IPS DF 4.7 (cell line): ENCODE measurements around the gene PRRX2.

Experiments used
- DNase-seq: peaks from one replicate; pipeline ENCODE4 v3.0.0-alpha.2; 2013; ENCODE audit warnings: low spot score; ENCODE audit errors: extremely low read depth

PRRX2 gene

GRCh38 chr9:129665389-129665775 is at the start of gene PRRX2:
Gene PRRX2, plus strand, starts transcription at chr9:129665647. Its CDS starts 221 bp downstream, at chr9:129665868.
- DNase-seq = no peak

- no peak for DNase-seq
These were observed 48.3 kb upstream of the PRRX2 start for GRCh38 chr9:129617167-129617566.

DNA sequence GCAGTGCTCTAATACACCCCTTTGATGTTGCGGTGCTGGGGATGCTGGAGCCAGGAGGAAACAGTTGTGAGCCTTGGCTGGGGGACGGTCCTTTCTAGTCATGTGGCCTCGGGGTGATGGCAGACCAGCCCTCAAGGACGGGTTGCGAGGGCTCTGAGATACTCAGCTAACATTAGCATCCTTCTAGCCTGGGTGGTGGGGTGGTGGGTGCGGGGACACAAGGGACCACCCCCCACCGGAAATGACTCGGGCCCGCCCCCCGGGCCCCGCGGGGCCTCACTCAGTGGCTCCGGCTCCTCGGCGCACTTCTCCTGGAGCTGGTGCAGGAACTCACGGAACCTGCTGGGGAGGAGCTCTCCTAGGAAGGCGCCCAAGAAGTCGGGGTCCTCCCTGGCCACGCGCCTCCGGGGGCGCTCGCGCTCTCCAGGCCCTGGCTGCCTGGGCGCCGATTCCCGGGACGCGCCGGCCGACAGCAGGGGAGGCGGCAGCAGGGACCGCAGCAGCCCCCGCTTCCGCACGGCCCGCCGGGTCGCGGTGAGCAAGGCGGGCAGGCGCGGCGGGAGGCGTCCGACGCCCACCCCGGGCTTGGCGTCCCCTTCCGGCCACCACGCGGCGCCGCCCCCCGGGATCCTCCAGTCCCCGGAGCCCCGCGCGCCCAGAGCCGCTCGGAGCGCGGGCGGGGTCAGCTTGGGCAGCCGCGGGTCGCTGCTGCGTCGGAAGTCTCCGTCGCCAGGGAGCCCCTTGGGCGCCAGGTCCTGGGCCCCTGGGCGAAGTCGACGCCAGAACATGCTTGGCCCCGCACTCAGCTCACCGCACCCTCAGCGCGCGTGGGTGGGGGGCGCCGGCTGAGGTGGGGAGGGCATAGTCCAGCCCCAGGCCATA is 45.4 kb upstream of the PRRX2 start:
- no peak for DNase-seq

- DNase-seq = no peak
These were observed 44.7 kb upstream of the PRRX2 start, which contains the start of gene C9orf50 for GRCh38 chr9:129620669-129621295. Gene C9orf50, minus strand, starts transcription at chr9:129621101. Its CDS starts 527 bp downstream, at chr9:129620574.

GRCh38 chr9:129623331-129623730 is 42.1 kb upstream of the PRRX2 start:
- DNase-seq = no peak

GRCh38 chr9:129624168-129624759 is 41.2 kb upstream of the PRRX2 start:
- no peak for DNase-seq

DNA sequence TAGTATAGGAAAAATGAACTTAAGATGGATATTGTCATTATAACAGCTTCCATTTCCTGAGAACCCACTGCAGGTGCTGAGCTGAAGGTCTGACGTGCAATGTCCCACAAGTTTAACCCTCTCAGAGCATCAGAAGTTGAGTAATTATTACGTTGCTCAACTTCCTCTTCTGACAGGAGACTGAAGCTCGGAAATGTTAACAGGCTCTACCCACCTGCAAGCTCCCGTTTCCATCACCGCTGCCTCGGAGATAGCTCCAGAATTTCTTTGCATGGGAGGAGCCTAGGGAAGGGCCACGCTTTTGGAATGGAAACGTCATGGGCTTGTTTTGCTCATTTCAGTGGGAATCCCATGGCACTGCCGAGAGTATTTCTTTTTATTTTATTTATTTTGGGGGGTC is 40.5 kb upstream of the PRRX2 start:
- DNase-seq = no peak

- no peak for DNase-seq
These were observed 39.3 kb upstream of the PRRX2 start, which contains the start of gene NTMT1 for GRCh38 chr9:129626079-129626624. Gene NTMT1, plus strand, starts transcription at chr9:129626163. Its CDS starts 6,541 bp downstream, at chr9:129632704.

DNA sequence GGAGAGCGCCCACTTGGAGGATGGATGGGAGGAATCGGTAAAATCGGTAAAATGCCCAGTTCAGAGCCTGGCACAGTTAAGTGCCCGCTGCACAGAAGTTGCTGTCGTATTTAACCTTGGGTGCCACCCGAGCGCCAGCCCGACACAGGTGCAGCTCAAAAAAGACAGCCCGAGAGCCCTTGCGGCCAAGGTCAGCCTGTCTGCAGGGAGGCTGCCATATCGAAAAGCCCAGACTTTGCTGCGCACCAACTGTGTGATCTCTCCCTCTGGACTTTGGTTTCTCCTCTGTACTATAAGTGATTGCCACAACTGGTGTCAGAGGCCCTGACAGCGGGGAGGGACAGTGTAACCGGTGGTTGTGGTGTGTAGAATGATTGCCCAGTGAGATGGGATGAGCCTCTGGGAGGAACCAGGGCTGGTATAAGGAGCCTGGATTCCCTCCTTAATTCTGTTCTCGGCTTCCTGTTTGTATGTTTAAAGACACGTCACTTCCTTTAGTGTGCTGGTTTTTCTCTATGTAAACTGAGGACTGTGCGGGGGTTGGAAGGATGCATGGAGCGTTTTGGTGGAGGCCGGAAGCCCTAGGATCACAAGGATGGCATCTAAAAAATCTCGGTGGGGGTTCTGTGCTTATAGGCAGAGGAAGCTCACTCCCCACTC is 38.7 kb upstream of the PRRX2 start:
- no peak for DNase-seq

GRCh38 chr9:129627556-129628440 is 37.6 kb upstream of the PRRX2 start:
- DNase-seq = no peak

DNA sequence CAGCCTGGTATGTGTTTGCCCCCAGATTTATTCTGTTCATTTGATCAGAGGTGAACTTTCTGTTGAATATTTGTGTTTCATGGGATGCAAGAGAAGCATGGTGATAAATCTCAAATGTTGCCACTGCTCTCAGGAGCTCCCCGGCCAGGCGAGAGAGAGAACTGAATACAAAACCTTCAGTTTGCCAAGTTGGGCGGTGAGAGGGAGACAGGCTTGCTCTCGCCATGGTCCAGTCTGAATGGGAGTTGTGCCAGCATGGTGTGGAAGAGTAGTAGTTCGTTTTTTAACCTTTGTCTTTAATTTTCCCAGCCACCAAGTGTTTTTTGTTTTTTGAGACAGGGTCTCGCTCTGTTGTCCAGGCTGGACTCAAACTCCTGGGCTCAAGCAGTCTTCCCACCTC is 36.7 kb upstream of the PRRX2 start:
- no peak for DNase-seq

DNA sequence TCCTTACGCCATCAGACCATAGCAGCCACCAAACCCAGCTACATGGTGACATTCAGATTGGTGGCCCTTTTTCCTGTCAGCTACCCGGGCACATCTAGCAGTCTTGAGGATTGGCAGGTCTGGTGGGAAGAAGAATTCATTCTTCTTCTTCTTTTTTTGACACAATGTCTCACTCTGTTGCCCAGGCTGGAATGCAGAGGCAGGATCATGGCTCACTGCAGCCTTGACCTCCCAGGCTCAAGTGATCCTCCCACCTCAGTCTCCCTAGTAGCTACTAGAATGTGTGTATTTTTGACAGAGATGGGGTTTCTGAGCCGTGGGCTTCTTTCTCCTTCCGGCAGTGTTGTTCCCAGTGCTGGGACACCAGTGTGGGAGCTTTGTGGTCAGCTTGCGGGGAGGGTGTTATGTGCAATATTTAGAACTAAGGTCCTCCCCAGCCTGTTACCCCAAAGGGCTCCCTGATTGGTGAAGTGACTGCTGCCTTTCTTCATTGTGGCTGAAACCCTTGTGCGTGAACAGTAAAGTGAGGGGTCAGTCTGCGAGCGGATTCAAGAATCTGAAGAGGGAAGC is 36.1 kb upstream of the PRRX2 start:
- DNase-seq = no peak

DNA sequence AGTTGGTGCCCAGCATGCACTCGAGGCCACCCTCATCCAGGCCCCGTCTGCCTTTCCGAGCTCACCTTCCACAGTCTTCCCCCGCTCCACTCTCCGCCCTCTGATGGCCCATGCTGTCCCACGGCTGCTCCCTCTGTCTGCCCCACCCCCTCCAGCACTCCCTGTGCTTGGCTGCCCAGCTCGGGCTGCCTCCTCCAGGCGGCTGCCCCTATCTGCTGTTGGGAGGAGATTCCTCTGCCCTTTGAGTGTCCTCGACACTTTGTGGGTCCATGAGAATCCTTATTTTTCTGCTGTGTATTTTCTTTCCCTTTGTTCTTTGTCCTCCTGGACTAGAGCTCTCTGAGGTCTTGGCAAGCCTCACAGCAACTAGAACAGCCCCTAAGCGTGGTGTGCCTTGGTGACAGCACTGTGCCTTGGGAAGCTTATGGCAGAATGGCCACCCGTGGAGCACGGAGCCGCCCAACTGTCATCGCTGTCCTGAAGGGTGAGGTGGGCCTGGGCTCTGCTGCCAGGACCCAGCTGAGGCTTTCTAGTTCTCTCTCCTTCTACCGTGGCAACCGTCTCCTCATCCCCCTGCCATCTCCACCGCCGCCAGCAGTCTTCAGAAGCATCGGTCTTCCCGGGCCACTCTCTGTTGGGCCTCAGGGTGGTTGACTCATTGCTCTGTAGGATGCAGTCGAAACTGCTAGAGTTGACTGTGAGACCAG is 34.3 kb upstream of the PRRX2 start:
- no peak for DNase-seq

- no peak for DNase-seq
These were observed 33.7 kb upstream of the PRRX2 start for GRCh38 chr9:129631674-129632129.

DNA sequence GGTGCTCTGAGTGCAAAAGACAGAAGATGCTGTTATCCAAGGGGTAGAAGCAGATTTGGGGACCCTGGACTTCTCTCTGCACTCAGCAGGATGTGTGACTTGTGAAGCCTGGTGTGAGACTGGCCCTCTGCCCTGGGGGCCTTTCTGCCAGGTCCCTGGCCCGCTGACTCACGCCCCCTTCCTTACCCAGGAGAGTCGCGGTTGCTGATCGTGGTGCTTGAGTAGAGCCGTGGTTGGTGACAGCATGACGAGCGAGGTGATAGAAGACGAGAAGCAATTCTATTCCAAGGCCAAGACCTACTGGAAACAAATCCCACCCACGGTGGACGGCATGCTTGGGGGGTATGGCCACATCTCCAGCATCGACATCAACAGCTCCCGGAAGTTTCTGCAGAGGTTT is 33.0 kb upstream of the PRRX2 start:
- no peak for DNase-seq

DNA sequence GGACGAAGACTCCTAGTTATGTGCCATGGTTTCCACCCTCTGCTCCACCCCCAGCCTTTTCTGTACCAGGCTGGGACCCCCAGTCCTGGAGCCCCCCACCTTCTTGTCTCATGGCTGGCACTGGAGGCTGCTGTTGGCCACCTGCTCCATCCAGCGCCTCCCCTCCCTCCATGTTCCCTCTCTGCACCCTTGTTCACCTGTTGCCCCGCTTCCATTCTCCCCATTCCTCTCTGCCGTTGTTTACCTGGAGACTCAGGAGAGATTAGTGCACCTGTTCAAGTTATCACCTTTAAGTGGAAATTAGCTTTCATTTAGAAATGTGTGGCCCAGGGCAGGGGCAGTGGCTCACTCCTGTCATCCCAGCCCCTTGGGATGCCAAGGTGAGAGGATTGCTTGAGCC is 32.2 kb upstream of the PRRX2 start:
- DNase-seq = no peak

DNA sequence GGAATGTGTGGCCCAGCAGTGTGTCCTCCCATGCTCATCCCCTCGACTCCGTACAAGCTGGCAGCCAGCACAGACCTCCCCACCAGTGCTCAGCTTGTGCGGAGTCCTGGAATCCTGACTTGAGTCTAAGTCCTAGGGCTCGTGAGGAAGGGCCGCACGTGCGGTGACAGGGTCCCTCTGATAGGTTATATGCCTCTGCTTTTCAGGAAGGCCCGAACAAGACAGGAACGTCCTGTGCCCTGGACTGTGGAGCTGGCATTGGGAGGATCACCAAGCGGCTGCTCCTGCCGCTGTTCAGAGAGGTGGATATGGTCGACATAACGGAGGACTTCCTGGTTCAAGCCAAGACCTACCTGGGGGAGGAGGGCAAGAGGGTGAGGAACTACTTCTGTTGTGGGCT is 31.6 kb upstream of the PRRX2 start:
- no peak for DNase-seq

GRCh38 chr9:129635099-129636065 is 30.1 kb upstream of the PRRX2 start:
- no peak for DNase-seq
